Adipose tissue (tissue), 3 donors: ENCODE data around the gene CENPP. TPM values are rescaled to one million over a fixed set of nuclear protein-coding genes. Genes with fewer than 3 reads are reported as not detected.

Experiments
- H3K27ac ChIP-seq: one replicate; pipeline ENCODE4 v1.5.1; 2013; ENCODE audit warnings: low read depth, low read length
- WGBS, 3 donors: extraction: QIAGEN DNeasy Blood & Tissue Kit; methylation state at CpG; one replicate each; pipeline ENCODE4 v1.1.7; 2013; 5-methylcytosine and 5-hydroxymethylcytosine counted together
- polyA plus RNA-seq, 3 donors: library from polyadenylated mRNA; stranded (reverse); fragments of 200-250 nt; gene quantifications; one replicate each; pipeline ENCODE4 v1.2.3, GENCODE V29; 2013
- donor health status: healthy with polysubstance abuse.
- donor health status: Bipolar disorder and iron deficiency.
- donor health status: healthy.

The CENPP gene
- polyA plus RNA-seq, 3 donors, result 1.3 to 2.2 (median 1.5) TPM

GRCh38 chr9:92666236-92666635 lies 340.5 kb downstream of the CENPP start:
- 44 to 96% (median 91%) methylated on average over 6 of the region's 6 CpGs for WGBS, 3 donors

GRCh38 chr9:92666912-92667532 lies 341.3 kb downstream of the CENPP start:
- H3K27ac ChIP-seq, result no peak overlapping the region
- WGBS, 3 donors, result 84 to 91% (median 87%) methylated on average over 8 of the region's 8 CpGs

More at GRCh38 chr9:92666236-92666635, 340.5 kb downstream of the CENPP start:
- H3K27ac ChIP-seq, result no peak overlapping the region

GRCh38 chr9:92668746-92669526 lies 343.2 kb downstream of the CENPP start:
- WGBS, 3 donors, result 18 to 21% (median 19%) methylated on average over 14 of the region's 14 CpGs
- H3K27ac ChIP-seq, result no peak overlapping the region

GRCh38 chr9:92669527-92669889 lies 343.8 kb downstream of the CENPP start:
- WGBS, 3 donors, result 1% methylated on average over 18 to 29 of the region's 29 CpGs
- no peak overlapping the region for H3K27ac ChIP-seq

Other genes with a start within 250 kb of the CENPP start
- 10 to 100 TPM; 24.1 to 37.7 (median 24.5) TPM for gene SPTLC1, start 210.5 kb upstream of the CENPP start, polyA plus RNA-seq
- 10 to 100 TPM; 16.2 to 31.9 (median 23.6) TPM for gene IARS1, start 32.3 kb upstream of the CENPP start, polyA plus RNA-seq
- 10 to 100 TPM in 2 of 3 donors, 1 to 10 TPM in 1; 8.6 to 14.3 (median 11.5) TPM for gene NOL8, start 603 bp upstream of the CENPP start, polyA plus RNA-seq
- 10 to 100 TPM in 2 of 3 donors, under 1 TPM in 1; 0.98 to 31.8 (median 10.6) TPM for gene OGN, start 78.6 kb downstream of the CENPP start, polyA plus RNA-seq
- 10 to 100 TPM in 1 of 3 donors, 1 to 10 TPM in 1, under 1 TPM in 1; 0.66 to 10.0 (median 2.9) TPM for gene OMD, start 98.5 kb downstream of the CENPP start, polyA plus RNA-seq
- 1 to 10 TPM; 1.1 to 8.9 (median 1.5) TPM for gene ASPN, start 156.6 kb downstream of the CENPP start, polyA plus RNA-seq
- 10 to 100 TPM in 2 of 3 donors, 1 to 10 TPM in 1; 1.8 to 24.0 (median 19.1) TPM for gene ECM2, start 210.0 kb downstream of the CENPP start, polyA plus RNA-seq